ENCODE data around the gene OR1D5. TPM values are rescaled to one million over a fixed set of nuclear protein-coding genes. Genes with fewer than 3 reads are reported as not detected.

OR1D5 gene
- total and polyA plus RNA-seq, 4 donors, result not detected

DNA sequence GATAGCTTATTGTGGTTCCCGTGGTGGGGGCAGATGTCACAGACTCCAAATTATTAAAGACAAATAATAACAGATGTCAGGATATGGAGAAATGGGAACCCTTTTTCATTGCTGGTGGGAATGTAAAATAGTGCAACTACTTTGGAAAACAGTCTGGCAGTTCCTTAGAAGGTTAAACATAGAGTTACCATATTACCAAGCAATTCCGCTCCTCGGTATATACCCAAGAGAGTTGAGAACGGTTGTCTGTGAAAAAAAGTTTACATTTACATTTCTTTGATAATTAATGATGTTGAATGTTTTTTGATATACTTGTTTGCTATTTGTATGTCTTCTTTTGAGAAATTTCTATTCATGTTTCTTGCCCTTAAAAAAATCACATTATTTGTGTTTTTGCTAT is 41.2 kb downstream of the OR1D5 start:
- H3K27ac ChIP-seq (ENCODE audit: low read depth in 1 of 2, low read length in 2 of 2), result no peak overlapping the region
- H3K27me3 ChIP-seq (ENCODE audit: control insufficient read depth in 4 of 4, insufficient read depth in 4 of 4, low read length in 3 of 4), result no peaks in the 10 kb centered on the region
- DNase-seq (ENCODE audit: low spot score), result no peak
- no peak overlapping the region for H3K9ac ChIP-seq (ENCODE audit: low read depth in 1 of 2, low read length in 2 of 2)
- peaks cover 0 to 7% (median 0%) of the 10 kb centered on the region in 4 donors for H3K36me3 ChIP-seq (ENCODE audit: control insufficient read depth in 4 of 4, insufficient read depth in 3 of 4, low read depth in 1 of 4, low read length in 3 of 4)
- H3K9me3 ChIP-seq (ENCODE audit: control insufficient read depth in 4 of 4, low read length in 3 of 4), result peaks cover 2 to 20% (median 7%) of the 10 kb centered on the region in 4 donors
- no peak overlapping the region for H3K4me3 ChIP-seq (ENCODE audit: low read depth in 1 of 3, low read length in 3 of 3)
- H3K4me1 ChIP-seq (ENCODE audit: control insufficient read depth in 4 of 4, insufficient read depth in 4 of 4, low read length in 3 of 4), result no peaks in the 10 kb centered on the region
- 93% methylated on average over 4 of the region's 4 CpGs for WGBS
- TF ChIP-seq SP1 (IDR thresholded peaks at IDR 0.05) (no peak), HNF4A (conservative IDR thresholded peaks at IDR 0.05) (no peak), EGR1 (IDR thresholded peaks at IDR 0.05; ENCODE audit: low read depth in 2 of 2) (no peak)

GRCh38 chr17:3020381-3020780 is 43.0 kb downstream of the OR1D5 start:
- Histone ChIP-seq H3K9ac (ENCODE audit: low read depth in 1 of 2, low read length in 2 of 2) (no peak overlapping the region), H3K27ac (ENCODE audit: low read depth in 1 of 2, low read length in 2 of 2) (no peak overlapping the region), H3K4me3 (ENCODE audit: low read depth in 1 of 3, low read length in 3 of 3) (no peak overlapping the region), H3K36me3 (ENCODE audit: control insufficient read depth in 4 of 4, insufficient read depth in 3 of 4, low read depth in 1 of 4, low read length in 3 of 4) (peaks cover 0 to 7% (median 0%) of the 10 kb centered on the region in 4 donors), H3K4me1 (ENCODE audit: control insufficient read depth in 4 of 4, insufficient read depth in 4 of 4, low read length in 3 of 4) (no peaks in the 10 kb centered on the region), H3K27me3 (ENCODE audit: control insufficient read depth in 4 of 4, insufficient read depth in 4 of 4, low read length in 3 of 4) (no peaks in the 10 kb centered on the region), H3K9me3 (ENCODE audit: control insufficient read depth in 4 of 4, low read length in 3 of 4) (peaks cover 2 to 20% (median 7%) of the 10 kb centered on the region in 4 donors)
- TF ChIP-seq HNF4G (IDR thresholded peaks at IDR 0.05), result no peak
- TF ChIP-seq EGR1 (IDR thresholded peaks at IDR 0.05; ENCODE audit: low read depth in 2 of 2), result no peak
- no peak for TF ChIP-seq YY1 (IDR thresholded peaks at IDR 0.05)
- no peak for TF ChIP-seq SP1 (IDR thresholded peaks at IDR 0.05)
- no peak for TF ChIP-seq GABPA (IDR thresholded peaks at IDR 0.05 in 1 of 2, conservative IDR thresholded peaks at IDR 0.05 in 1 of 2)
- TF ChIP-seq, protein P1, sequence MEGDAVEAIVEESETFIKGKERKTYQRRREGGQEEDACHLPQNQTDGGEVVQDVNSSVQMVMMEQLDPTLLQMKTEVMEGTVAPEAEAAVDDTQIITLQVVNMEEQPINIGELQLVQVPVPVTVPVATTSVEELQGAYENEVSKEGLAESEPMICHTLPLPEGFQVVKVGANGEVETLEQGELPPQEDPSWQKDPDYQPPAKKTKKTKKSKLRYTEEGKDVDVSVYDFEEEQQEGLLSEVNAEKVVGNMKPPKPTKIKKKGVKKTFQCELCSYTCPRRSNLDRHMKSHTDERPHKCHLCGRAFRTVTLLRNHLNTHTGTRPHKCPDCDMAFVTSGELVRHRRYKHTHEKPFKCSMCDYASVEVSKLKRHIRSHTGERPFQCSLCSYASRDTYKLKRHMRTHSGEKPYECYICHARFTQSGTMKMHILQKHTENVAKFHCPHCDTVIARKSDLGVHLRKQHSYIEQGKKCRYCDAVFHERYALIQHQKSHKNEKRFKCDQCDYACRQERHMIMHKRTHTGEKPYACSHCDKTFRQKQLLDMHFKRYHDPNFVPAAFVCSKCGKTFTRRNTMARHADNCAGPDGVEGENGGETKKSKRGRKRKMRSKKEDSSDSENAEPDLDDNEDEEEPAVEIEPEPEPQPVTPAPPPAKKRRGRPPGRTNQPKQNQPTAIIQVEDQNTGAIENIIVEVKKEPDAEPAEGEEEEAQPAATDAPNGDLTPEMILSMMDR (IDR thresholded peaks at IDR 0.05; ENCODE audit: low read depth, low read length, missing input control), result no peak
- no peak for TF ChIP-seq RAD21 (IDR thresholded peaks at IDR 0.05)
- TF ChIP-seq, protein P2, sequence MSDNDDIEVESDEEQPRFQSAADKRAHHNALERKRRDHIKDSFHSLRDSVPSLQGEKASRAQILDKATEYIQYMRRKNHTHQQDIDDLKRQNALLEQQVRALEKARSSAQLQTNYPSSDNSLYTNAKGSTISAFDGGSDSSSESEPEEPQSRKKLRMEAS (IDR thresholded peaks at IDR 0.05), result no peak
- TF ChIP-seq, protein P3, sequence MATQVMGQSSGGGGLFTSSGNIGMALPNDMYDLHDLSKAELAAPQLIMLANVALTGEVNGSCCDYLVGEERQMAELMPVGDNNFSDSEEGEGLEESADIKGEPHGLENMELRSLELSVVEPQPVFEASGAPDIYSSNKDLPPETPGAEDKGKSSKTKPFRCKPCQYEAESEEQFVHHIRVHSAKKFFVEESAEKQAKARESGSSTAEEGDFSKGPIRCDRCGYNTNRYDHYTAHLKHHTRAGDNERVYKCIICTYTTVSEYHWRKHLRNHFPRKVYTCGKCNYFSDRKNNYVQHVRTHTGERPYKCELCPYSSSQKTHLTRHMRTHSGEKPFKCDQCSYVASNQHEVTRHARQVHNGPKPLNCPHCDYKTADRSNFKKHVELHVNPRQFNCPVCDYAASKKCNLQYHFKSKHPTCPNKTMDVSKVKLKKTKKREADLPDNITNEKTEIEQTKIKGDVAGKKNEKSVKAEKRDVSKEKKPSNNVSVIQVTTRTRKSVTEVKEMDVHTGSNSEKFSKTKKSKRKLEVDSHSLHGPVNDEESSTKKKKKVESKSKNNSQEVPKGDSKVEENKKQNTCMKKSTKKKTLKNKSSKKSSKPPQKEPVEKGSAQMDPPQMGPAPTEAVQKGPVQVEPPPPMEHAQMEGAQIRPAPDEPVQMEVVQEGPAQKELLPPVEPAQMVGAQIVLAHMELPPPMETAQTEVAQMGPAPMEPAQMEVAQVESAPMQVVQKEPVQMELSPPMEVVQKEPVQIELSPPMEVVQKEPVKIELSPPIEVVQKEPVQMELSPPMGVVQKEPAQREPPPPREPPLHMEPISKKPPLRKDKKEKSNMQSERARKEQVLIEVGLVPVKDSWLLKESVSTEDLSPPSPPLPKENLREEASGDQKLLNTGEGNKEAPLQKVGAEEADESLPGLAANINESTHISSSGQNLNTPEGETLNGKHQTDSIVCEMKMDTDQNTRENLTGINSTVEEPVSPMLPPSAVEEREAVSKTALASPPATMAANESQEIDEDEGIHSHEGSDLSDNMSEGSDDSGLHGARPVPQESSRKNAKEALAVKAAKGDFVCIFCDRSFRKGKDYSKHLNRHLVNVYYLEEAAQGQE (IDR thresholded peaks at IDR 0.05), result no peak
- TF ChIP-seq HNF4A (conservative IDR thresholded peaks at IDR 0.05), result no peak
- no peak for TF ChIP-seq NR2F2 (IDR thresholded peaks at IDR 0.05)
- TF ChIP-seq FOXA1 (IDR thresholded peaks at IDR 0.05), result no peak
- TF ChIP-seq, protein P4, sequence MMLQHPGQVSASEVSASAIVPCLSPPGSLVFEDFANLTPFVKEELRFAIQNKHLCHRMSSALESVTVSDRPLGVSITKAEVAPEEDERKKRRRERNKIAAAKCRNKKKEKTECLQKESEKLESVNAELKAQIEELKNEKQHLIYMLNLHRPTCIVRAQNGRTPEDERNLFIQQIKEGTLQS (IDR thresholded peaks at IDR 0.05), result no peak
- DNase-seq (ENCODE audit: low spot score), result no peak
- 97% methylated on average over 16 of the region's 16 CpGs for WGBS

All from liver (tissue), 9 donors.